AG09309 (cell line): ENCODE measurements around the gene GLIS1.

Experiments
- DNase-seq: peaks from one replicate; pipeline ENCODE4 v3.0.0-alpha.2; 2010; ENCODE audit warnings: low read depth
- H3K4me3 ChIP-seq: 2 replicates; pipeline ENCODE4 v1.5.1; 2011; ENCODE audit warnings: mild to moderate bottlenecking, low read depth, low read length, moderate library complexity; ENCODE audit not compliant: control insufficient read depth
- TF ChIP-seq, protein P1 (sequence below): IDR thresholded peaks from 2 replicates; pipeline ENCODE4 v1.5.1; 2011; ENCODE audit warnings: mild to moderate bottlenecking, low read depth, low read length, inconsistent platforms; ENCODE audit not compliant: insufficient read depth, control insufficient read depth; ENCODE audit errors: missing control alignments

The GLIS1 gene

DNA sequence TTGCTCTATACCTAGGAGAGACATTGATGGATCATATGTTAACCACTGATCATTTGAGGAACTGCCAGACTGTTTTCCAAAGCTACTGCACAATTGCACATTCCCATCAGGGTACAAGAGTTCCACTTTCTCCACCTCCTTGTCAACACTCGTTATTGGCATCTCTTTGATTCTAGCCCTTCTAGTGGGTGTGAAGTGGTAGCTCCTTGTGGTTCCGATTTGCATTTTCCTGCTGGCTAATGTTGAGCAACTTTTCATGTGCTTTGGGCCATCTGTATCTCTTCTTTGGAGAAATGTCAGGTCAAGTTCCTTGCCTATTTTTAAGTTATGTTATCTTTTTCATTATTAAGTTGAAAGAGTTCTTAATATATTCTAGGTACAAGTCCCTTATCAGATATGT, 189.7 kb downstream of the GLIS1 start:
- TF ChIP-seq, protein P1, sequence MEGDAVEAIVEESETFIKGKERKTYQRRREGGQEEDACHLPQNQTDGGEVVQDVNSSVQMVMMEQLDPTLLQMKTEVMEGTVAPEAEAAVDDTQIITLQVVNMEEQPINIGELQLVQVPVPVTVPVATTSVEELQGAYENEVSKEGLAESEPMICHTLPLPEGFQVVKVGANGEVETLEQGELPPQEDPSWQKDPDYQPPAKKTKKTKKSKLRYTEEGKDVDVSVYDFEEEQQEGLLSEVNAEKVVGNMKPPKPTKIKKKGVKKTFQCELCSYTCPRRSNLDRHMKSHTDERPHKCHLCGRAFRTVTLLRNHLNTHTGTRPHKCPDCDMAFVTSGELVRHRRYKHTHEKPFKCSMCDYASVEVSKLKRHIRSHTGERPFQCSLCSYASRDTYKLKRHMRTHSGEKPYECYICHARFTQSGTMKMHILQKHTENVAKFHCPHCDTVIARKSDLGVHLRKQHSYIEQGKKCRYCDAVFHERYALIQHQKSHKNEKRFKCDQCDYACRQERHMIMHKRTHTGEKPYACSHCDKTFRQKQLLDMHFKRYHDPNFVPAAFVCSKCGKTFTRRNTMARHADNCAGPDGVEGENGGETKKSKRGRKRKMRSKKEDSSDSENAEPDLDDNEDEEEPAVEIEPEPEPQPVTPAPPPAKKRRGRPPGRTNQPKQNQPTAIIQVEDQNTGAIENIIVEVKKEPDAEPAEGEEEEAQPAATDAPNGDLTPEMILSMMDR: no peak
- no peak overlapping the region for H3K4me3 ChIP-seq
- no peak for DNase-seq

- TF ChIP-seq, protein P1: no peak
- no peak overlapping the region for H3K4me3 ChIP-seq
- DNase-seq: no peak
These were observed 190.9 kb downstream of the GLIS1 start for GRCh38 chr1:53548031-53548491.

GRCh38 chr1:53547231-53547790, 191.7 kb downstream of the GLIS1 start:
- DNase-seq: no peak
- TF ChIP-seq, protein P1: no peak
- no peak overlapping the region for H3K4me3 ChIP-seq

DNA sequence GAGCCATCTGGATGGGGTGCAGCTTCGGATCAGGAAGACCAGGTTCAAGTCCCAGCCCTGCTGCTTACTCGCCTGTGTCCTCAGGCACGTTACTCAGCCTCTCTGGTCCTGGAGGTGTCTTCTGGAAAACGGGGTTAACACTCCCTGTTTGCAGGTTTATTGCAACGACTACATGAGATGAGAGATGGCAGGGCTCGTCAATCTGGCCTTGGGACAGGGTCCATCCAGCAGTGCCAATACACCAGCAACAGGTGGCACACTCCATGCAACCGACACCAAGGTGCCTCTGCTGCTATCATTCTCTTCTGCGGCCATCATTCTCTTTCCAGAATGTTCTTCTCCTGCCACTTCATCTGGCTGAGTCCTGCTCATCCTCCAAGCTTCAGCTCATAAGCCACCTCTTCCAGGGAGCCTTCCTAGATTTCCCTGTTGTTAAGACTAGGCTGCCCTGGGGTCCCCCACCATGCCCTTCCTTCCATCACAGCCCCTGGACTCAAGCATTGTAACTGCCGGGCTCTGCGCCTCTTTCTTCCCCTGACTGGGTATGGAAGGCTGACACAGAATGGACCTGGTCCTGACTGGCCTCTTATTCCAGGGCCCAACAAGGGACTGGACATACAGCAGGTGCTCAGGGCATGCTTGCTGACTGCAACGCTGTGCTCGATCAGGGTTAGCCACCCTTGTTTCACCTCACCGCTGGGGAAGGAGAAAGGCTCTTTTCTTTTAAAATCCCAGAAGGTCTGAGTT, 192.4 kb downstream of the GLIS1 start:
- H3K4me3 ChIP-seq: no peak overlapping the region
- TF ChIP-seq, protein P1: no peak
- DNase-seq: no peak

DNA sequence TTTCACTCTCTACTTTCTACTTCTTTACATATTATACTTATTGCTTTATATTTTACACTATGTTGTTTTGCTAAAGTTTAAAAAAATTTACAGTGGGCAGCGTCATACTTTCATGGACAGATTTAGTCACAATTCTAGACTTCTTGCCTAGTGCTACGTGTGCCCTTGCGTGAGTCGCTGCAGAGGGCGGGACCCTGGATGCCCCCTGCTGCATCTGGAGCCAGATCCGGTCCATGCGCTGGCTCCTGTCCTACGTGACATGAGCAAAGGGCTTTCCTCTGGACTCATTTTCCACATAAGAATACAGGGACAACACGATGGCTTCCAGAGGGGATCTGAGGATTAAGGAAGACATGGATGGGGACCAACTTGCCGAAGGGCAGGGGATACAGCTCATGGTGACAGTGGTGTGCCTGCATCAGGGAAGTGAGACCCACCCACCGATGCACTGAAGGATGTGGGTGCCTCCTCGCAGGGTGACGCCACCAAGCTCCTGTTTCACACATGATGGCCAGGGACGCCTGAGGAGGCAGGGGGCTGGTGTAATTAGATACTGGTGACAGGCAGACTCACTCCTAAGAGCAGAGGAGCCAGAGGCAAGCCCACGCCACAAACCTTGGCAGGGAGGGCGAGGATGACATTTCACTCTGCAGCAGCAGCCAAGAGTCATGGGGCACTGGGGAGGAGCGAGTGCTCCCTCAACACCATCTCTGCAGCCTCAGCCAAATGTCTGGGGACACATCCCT, 193.1 kb downstream of the GLIS1 start:
- TF ChIP-seq, protein P1: no peak
- DNase-seq: no peak
- H3K4me3 ChIP-seq: no peak overlapping the region

DNA sequence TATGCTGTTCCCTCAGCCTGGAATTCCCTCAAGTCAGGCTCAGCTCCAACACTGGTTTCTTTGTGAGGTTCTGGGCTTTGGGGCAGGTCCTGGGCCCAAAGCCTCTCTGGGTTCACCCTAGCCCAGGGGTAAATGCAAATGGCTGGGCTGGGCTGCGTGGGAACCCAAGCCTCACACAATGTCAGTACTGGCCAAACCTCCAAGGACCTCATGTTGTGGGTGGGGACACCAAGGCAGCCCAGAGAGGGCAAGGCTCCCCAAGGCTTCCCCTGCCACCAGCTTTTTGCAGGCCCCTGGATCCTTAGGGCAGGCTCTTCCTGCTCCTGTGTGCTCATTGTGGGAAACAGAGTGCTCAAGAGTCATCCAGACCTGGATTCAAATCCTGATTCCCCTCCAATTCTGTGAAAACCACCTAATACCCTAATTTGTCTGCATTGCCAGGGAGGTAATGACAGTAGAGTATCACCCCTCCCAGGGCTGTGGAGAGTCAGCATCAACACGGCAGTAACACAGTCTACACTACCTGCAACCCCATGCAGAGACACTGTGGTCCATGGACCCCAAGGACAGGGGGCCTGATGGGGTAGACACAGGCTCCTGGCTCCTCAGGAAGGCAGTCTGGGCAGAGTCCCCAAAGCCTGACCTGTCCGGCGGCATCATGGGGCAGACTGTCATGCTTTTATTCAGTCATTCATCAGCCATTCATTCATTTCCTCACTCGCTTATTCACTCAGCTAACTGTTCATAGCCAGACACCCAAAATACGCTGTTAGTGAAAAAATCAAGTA, 194.0 kb downstream of the GLIS1 start:
- no peak for DNase-seq
- TF ChIP-seq, protein P1: no peak
- H3K4me3 ChIP-seq: no peak overlapping the region
